ENCODE measurements around the gene LIM2. TPM values are rescaled to one million over a fixed set of nuclear protein-coding genes. Genes with fewer than 3 reads are reported as not detected.

LIM2 gene
- total and polyA plus RNA-seq, 9 of the 15 experiments (the other 6 are each of a cell fraction or from before 2014, with no cell fraction given) = 0.07 to 0.45 (median 0.18) TPM; not detected in 4

DNA sequence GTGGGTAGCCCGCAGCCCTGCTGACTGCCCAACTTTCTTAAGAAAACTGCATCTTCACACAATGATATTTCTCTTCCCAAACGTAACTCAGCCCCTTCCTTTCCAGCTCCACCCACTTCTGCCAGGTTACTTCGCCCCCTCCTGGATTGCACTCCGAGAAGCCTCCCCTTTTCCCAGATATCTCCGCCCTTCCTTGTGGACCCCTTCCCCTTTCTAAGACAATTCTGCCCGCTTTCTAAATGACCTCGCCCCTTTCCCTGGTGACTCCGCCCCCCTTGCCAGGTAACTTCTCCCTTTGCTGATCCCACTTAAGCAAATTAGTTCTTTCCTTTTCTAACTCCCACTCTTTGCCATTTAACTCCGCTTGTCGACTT is 48.5 kb downstream of the LIM2 start:
- ChIA-PET POLR2A (interaction anchor here (0.6 to 3.2 kb wide), 7 partner anchors 11 to 319 kb away, joined by 3 to 11 read pairs (median 4); no protein-coding TSS in a partner anchor), CTCF (ENCODE audit: low intra/inter-chr PET ratio) (interaction anchor here (0.7 to 2.4 kb wide), 6 partner anchors 55 to 444 kb away, joined by 3 to 14 read pairs (median 6); no protein-coding TSS in a partner anchor)
- Histone ChIP-seq H3K4me1 (replicated peaks in 1 of 2; ENCODE audit: control insufficient read depth in 2 of 2, insufficient read depth in 2 of 2, low read length in 2 of 2) (peaks cover 26 to 41% of the 10 kb centered on the region in 2 experiments; a peak in 4 of 5 replicates), H3K27ac (ENCODE audit: extremely low read depth, low read depth, low read length) (peak overlapping the region; percentile 76), H3K9ac (ENCODE audit: insufficient read depth in 1 of 2, low read depth in 2 of 2, low read length in 2 of 2) (peak overlapping the region; percentile 58 to 84; a peak in 3 of 4 replicates), H2AFZ (ENCODE audit: low read depth, low read length) (peak overlapping the region; percentile 98), H3K36me3 (ENCODE audit: control insufficient read depth, insufficient read depth, low read length) (peaks cover 5% of the 10 kb centered on the region; the same call in 1 of the 3 replicates), H3K4me3 (peak overlapping the region; percentile 67), H3K79me2 (ENCODE audit: control insufficient read depth, insufficient read depth, low read length) (no peaks in the 10 kb centered on the region), H3K27me3 (ENCODE audit: control insufficient read depth in 2 of 2, insufficient read depth in 2 of 2, low read length in 2 of 2) (no peaks in the 10 kb centered on the region), H4K20me1 (replicated peaks; ENCODE audit: control insufficient read depth, insufficient read depth, low read length) (no peaks in the 10 kb centered on the region), H3K4me2 (ENCODE audit: insufficient read depth, low read length) (peak overlapping the region; percentile 99), H3K9me1 (ENCODE audit: control insufficient read depth, insufficient read depth, low read length) (no peaks in the 10 kb centered on the region), H3K9me3 (replicated peaks; ENCODE audit: control insufficient read depth, insufficient read depth, low read depth, low read length) (no peaks in the 10 kb centered on the region)
- under 1% methylated on average over 10 of the region's 10 CpGs for WGBS (ENCODE audit: insufficient coverage, low coverage, missing lambda C conversion rate)
- intact Hi-C loops (cut with micrococcal nuclease) = loop anchor here (1.0 to 5.0 kb wide), 6 partner anchors 27 to 468 kb away; partner anchors contain the start of gene ETFB
- ATAC-seq = peak; percentile 3
- in situ Hi-C loops (cut with MboI) = loop anchor here (5.0 kb wide), 1 partner anchor 323 kb away; no protein-coding TSS in a partner anchor
- no peak for FAIRE-seq
- DNase-seq (ENCODE audit: extremely low read depth in 1 of 4, low spot score in 3 of 4) = peak in 3 of 4 experiments; percentile 35 to 43 (median 37)
- BruUV-seq (replicated peaks) = no TSS peak
- TF ChIP-seq ZC3H8 (IDR thresholded peaks at IDR 0.05) = no peak
- peak; percentile 24 for TF ChIP-seq ARHGAP35 (IDR thresholded peaks at IDR 0.05; ENCODE audit: partially characterized antibody)
- TF ChIP-seq ZNF707 (CRISPR knock-in tag; conservative IDR thresholded peaks at IDR 0.05) = 0 out of 2 replicates have a peak, but pooled peaks have one; percentile 23
- TF ChIP-seq PYGO2 (tag; IDR thresholded peaks at IDR 0.05) = no peak
- TF ChIP-seq ZNF586 (CRISPR knock-in tag; conservative IDR thresholded peaks at IDR 0.05) = 0 out of 2 replicates have a peak, but pooled peaks have one; percentile 51
- TF ChIP-seq, protein P1, sequence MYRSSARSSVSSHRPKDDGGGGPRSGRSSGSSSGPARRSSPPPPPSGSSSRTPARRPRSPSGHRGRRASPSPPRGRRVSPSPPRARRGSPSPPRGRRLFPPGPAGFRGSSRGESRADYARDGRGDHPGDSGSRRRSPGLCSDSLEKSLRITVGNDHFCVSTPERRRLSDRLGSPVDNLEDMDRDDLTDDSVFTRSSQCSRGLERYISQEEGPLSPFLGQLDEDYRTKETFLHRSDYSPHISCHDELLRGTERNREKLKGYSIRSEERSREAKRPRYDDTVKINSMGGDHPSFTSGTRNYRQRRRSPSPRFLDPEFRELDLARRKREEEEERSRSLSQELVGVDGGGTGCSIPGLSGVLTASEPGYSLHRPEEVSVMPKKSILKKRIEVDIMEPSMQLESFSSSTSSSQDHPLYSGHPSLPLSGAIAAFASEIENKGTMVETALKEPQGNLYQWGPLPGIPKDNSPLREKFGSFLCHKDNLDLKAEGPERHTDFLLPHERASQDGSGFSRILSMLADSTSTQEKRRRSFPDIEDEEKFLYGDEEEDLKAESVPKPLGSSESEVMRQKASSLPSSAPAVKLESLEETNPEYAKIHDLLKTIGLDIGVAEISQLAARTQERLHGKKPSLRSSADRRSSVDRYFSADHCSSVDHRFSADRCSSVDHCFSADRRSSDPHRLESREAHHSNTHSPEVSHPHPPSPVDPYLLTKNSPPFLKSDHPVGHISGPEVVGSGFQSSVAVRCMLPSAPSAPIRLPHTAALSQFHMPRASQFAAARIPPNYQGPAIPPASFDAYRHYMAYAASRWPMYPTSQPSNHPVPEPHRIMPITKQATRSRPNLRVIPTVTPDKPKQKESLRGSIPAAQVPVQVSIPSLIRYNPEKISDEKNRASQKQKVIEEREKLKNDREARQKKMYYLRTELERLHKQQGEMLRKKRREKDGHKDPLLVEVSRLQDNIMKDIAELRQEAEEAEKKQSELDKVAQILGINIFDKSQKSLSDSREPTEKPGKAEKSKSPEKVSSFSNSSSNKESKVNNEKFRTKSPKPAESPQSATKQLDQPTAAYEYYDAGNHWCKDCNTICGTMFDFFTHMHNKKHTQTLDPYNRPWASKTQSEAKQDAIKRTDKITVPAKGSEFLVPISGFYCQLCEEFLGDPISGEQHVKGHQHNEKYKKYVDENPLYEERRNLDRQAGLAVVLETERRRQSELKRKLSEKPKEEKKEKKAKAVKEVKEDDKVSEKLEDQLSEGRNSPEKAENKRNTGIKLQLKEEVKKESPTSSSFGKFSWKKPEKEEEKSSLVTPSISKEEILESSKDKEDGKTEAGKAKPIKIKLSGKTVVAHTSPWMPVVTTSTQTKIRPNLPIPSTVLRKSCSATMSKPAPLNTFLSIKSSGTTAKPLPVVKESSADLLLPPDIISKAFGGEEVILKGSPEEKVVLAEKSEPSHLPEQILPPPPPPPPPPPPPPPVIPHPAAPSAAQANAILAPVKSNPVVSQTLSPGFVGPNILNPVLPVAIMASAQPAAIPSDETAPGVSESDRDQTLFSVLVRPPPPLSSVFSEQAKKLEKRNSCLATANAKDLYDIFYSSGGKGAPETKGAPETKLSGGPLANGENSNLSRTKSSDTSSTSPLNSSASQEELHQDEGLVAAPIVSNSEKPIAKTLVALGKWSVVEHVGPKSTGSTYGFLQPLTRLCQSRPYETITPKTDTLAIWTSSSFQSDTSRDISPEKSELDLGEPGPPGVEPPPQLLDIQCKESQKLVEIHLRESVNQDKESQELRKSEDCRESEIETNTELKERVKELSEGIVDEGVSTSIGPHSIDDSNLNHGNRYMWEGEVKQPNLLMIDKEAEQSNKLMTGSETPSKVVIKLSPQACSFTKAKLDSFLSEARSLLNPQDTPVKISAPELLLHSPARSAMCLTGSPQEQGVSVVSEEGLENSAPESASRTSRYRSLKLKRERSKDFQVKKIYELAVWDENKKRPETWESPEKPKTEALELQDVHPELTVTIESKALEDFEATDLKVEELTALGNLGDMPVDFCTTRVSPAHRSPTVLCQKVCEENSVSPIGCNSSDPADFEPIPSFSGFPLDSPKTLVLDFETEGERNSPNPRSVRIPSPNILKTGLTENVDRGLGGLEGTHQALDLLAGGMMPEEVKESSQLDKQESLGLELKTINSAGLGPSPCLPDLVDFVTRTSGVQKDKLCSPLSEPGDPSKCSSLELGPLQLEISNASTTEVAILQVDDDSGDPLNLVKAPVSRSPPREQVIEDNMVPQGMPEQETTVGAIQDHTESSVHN (IDR thresholded peaks at IDR 0.05; ENCODE audit: borderline replicate concordance in 1 of 2, low read depth in 1 of 2) = 0 out of 4 replicates have a peak, but pooled peaks of 1 of the 2 experiments have one; percentile 31
- 0 out of 2 replicates have a peak, but pooled peaks have one; percentile 51 for TF ChIP-seq ZNF431 (CRISPR knock-in tag; IDR thresholded peaks at IDR 0.05)
- TF ChIP-seq CAMTA2 (CRISPR knock-in tag; conservative IDR thresholded peaks at IDR 0.05) = no peak
- TF ChIP-seq KAT8 (IDR thresholded peaks at IDR 0.05; ENCODE audit: low read depth) = no peak
